ENCODE results near the gene RBL2. TPM values are rescaled to one million over a fixed set of nuclear protein-coding genes. Genes with fewer than 3 reads are reported as not detected.

RBL2 gene
- polyA plus RNA-seq, 1 experiment = 44.6 TPM

GRCh38 chr16:53498984-53499383 lies 64.7 kb downstream of the RBL2 start:
- Histone ChIP-seq H3K27me3 (ENCODE audit: control insufficient read depth, insufficient read depth, low read length) (no peaks in the 10 kb centered on the region), H3K4me3 (ENCODE audit: low read depth, low read length) (no peak overlapping the region), H3K27ac (ENCODE audit: low read depth, low read length) (no peak overlapping the region), H3K9me3 (ENCODE audit: control insufficient read depth, insufficient read depth, low read length) (no peaks in the 10 kb centered on the region)
- ChIA-PET POLR2A (no interaction called here), CTCF (interaction anchor here (2.3 kb wide), 1 partner anchor 11 kb away, joined by 8 read pairs; no protein-coding TSS in a partner anchor)
- no peak for DNase-seq (ENCODE audit: low read depth, low spot score)
- TF ChIP-seq CTCF (IDR thresholded peaks at IDR 0.05; ENCODE audit: low read depth, low read length) = no peak

- TF ChIP-seq CTCF (IDR thresholded peaks at IDR 0.05; ENCODE audit: low read depth, low read length) = no peak
- ChIA-PET CTCF (interaction anchor here (1.1 kb wide), 1 partner anchor 9 kb away, joined by 3 read pairs; no protein-coding TSS in a partner anchor), POLR2A (no interaction called here)
- Histone ChIP-seq H3K27me3 (ENCODE audit: control insufficient read depth, insufficient read depth, low read length) (no peaks in the 10 kb centered on the region), H3K27ac (ENCODE audit: low read depth, low read length) (no peak overlapping the region), H3K9me3 (ENCODE audit: control insufficient read depth, insufficient read depth, low read length) (no peaks in the 10 kb centered on the region), H3K4me3 (ENCODE audit: low read depth, low read length) (no peak overlapping the region)
- DNase-seq (ENCODE audit: low read depth, low spot score) = no peak
These were observed 67.1 kb downstream of the RBL2 start for GRCh38 chr16:53501216-53501859.

GRCh38 chr16:53502331-53503269 lies 68.3 kb downstream of the RBL2 start, which contains the start of gene AKTIP:
TSS of gene AKTIP (minus strand) at chr16:53503209. CDS start at chr16:53500259, 2,950 bp downstream.
- peak within 1 kb of the TSS; percentile 78 for H3K27ac ChIP-seq (ENCODE audit: low read depth, low read length)
- no peaks in the 10 kb centered on the region for H3K27me3 ChIP-seq (ENCODE audit: control insufficient read depth, insufficient read depth, low read length)
- ChIA-PET POLR2A (interaction anchor here (1.0 to 2.2 kb wide), 2 partner anchors 67 to 232 kb away, joined by 6 to 9 read pairs; no protein-coding TSS in a partner anchor), CTCF (interaction anchor here (0.7 kb wide), 1 partner anchor 623 kb away, joined by 7 read pairs; no protein-coding TSS in a partner anchor)
- H3K4me3 ChIP-seq (ENCODE audit: low read depth, low read length) = peak within 1 kb of the TSS; percentile 79
- no peak for TF ChIP-seq CTCF (IDR thresholded peaks at IDR 0.05; ENCODE audit: low read depth, low read length)
- H3K9me3 ChIP-seq (ENCODE audit: control insufficient read depth, insufficient read depth, low read length) = no peaks in the 10 kb centered on the region
- DNase-seq (ENCODE audit: low read depth, low spot score) = no peak

- POLR2A ChIA-PET = interaction anchor here (1.0 to 2.2 kb wide), 2 partner anchors 68 to 233 kb away, joined by 6 to 9 read pairs; no protein-coding TSS in a partner anchor
- CTCF ChIA-PET = interaction anchor here (0.6 to 0.7 kb wide), 3 partner anchors 20 to 334 kb away, joined by 3 to 5 read pairs (median 4); no protein-coding TSS in a partner anchor
- Histone ChIP-seq H3K4me3 (ENCODE audit: low read depth, low read length) (peak overlapping the region; percentile 79), H3K27ac (ENCODE audit: low read depth, low read length) (peak overlapping the region; percentile 78), H3K27me3 (ENCODE audit: control insufficient read depth, insufficient read depth, low read length) (no peaks in the 10 kb centered on the region), H3K9me3 (ENCODE audit: control insufficient read depth, insufficient read depth, low read length) (no peaks in the 10 kb centered on the region)
- peak; percentile 100 for DNase-seq (ENCODE audit: low read depth, low spot score)
- TF ChIP-seq CTCF (IDR thresholded peaks at IDR 0.05; ENCODE audit: low read depth, low read length) = no peak
These were observed 69.1 kb downstream of the RBL2 start for GRCh38 chr16:53503270-53503923.
